ENCODE data around the gene KRT74.

The KRT74 gene

GRCh38 chr12:52615208-52615868, 41.7 kb upstream of the KRT74 start:
- TF ChIP-seq CTCF (IDR thresholded peaks at IDR 0.05; ENCODE audit: control insufficient read depth, extremely low read depth, insufficient read depth) = no peak
- H3K4me3 ChIP-seq (ENCODE audit: low read depth, low read length) = no peak overlapping the region
- DNase-seq (ENCODE audit: low read depth) = no peak

- no peak for DNase-seq (ENCODE audit: low read depth)
- no peak overlapping the region for H3K4me3 ChIP-seq (ENCODE audit: low read depth, low read length)
- TF ChIP-seq CTCF (IDR thresholded peaks at IDR 0.05; ENCODE audit: control insufficient read depth, extremely low read depth, insufficient read depth) = no peak
Observed at GRCh38 chr12:52614381-52615207, 41.0 kb upstream of the KRT74 start.

GRCh38 chr12:52613384-52614030, 39.9 kb upstream of the KRT74 start:
- H3K4me3 ChIP-seq (ENCODE audit: low read depth, low read length) = no peak overlapping the region
- TF ChIP-seq CTCF (IDR thresholded peaks at IDR 0.05; ENCODE audit: control insufficient read depth, extremely low read depth, insufficient read depth) = no peak
- no peak for DNase-seq (ENCODE audit: low read depth)

- no peak overlapping the region for H3K4me3 ChIP-seq (ENCODE audit: low read depth, low read length)
- DNase-seq (ENCODE audit: low read depth) = no peak
- TF ChIP-seq CTCF (IDR thresholded peaks at IDR 0.05; ENCODE audit: control insufficient read depth, extremely low read depth, insufficient read depth) = no peak
Observed at GRCh38 chr12:52612431-52613383, 39.1 kb upstream of the KRT74 start.

- no peak for TF ChIP-seq CTCF (IDR thresholded peaks at IDR 0.05; ENCODE audit: control insufficient read depth, extremely low read depth, insufficient read depth)
- no peak overlapping the region for H3K4me3 ChIP-seq (ENCODE audit: low read depth, low read length)
- no peak for DNase-seq (ENCODE audit: low read depth)
Observed at GRCh38 chr12:52611080-52611468, 37.4 kb upstream of the KRT74 start.

All from LNCaP clone FGC (cell line).